ENCODE results near the gene OLIG3. TPM values are rescaled to one million over a fixed set of nuclear protein-coding genes. Genes with fewer than 3 reads are reported as not detected.

OLIG3 gene
- total RNA-seq, 4 donors from 2014 or later = not detected

GRCh38 chr6:137475103-137475502, 19.1 kb downstream of the OLIG3 start:
- no peak for TF ChIP-seq CTCF (IDR thresholded peaks at IDR 0.05; ENCODE audit: low read depth)

- no peak for TF ChIP-seq CTCF (IDR thresholded peaks at IDR 0.05; ENCODE audit: low read depth)
These were observed 20.6 kb downstream of the OLIG3 start for GRCh38 chr6:137473598-137473997.

GRCh38 chr6:137472641-137473137, 21.5 kb downstream of the OLIG3 start:
- TF ChIP-seq CTCF (IDR thresholded peaks at IDR 0.05; ENCODE audit: low read depth) = no peak

- TF ChIP-seq CTCF (IDR thresholded peaks at IDR 0.05; ENCODE audit: low read depth) = no peak
These were observed 22.2 kb downstream of the OLIG3 start for GRCh38 chr6:137471986-137472385.

- no peak for TF ChIP-seq CTCF (IDR thresholded peaks at IDR 0.05; ENCODE audit: low read depth)
These were observed 22.7 kb downstream of the OLIG3 start for GRCh38 chr6:137471497-137471896.

GRCh38 chr6:137467211-137467610, 27.0 kb downstream of the OLIG3 start:
- TF ChIP-seq CTCF (IDR thresholded peaks at IDR 0.05; ENCODE audit: low read depth) = no peak

- TF ChIP-seq CTCF (IDR thresholded peaks at IDR 0.05; ENCODE audit: low read depth) = no peak
These were observed 28.7 kb downstream of the OLIG3 start for GRCh38 chr6:137465378-137466009.

Data from subcutaneous adipose tissue (tissue), 4 donors.